ENCODE measurements around the gene MIGA2.
"Not testable (repeated sequence)": the region's sequence is repeated elsewhere in the genome, so short reads cannot be mapped to it uniquely, and the experiment has no call there.

The MIGA2 gene

DNA sequence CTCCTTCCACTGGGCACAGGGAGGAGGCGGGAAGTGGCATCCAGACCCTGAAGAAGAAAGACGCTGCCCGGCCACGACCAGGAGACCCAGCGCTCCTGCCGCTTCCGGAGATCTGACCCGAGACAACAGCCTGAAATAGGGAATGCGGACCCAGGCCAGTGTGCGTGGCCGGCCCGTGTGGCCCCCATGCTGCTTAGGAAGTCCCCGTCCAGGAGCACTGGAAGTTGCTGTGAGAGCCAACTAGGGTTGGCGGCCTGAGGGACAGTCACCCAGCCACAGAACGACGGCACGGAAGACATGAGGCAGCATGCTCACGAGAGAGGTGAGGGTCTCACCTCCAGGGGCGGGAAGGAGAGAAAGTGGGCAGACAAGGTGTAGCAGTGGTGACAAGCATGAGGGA, 25.3 kb upstream of the MIGA2 start:
- no peak for DNase-seq (ENCODE audit: low read depth)

DNA sequence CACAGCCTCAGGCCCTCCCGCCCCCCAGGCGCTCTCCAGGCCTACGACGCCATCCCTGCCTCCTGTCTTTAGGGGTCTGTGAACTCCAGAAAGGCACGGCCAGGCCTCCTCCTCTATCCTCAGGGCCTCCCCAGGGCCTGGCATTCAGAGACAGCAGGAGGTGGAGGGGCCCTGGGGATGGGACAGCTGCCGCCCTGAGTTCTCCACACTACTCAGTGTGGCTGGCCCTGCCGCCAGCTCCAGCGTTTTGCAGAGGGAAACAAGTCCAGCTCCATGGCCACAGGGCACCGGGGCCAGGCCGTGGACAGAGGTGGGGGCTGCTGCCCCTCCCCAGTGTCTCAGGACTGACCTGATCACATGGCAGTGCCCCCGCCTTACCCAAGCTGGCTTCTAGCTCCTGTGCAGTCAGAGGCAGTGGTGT, 24.7 kb upstream of the MIGA2 start:
- no peak for DNase-seq (ENCODE audit: low read depth)

DNA sequence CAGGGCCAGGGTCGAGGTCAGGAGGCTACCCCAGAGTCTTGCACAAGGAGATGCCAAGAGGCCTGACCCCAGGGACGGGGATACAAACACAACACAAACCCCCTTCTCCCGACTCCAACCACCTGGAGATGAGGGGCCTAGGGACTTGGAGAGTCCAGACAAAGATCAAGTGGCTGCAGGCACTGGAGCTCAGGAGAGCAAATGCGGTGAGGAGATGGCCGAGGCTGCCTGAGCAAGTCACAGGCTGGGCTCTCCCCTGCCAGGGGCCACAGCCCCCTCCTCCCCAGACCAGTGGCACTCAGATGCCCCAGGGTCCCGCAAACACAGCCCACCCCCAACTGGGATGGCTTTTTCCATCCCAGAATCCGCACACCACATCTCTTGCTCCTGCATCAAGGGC, 24.1 kb upstream of the MIGA2 start:
- DNase-seq (ENCODE audit: low read depth): no peak

DNA sequence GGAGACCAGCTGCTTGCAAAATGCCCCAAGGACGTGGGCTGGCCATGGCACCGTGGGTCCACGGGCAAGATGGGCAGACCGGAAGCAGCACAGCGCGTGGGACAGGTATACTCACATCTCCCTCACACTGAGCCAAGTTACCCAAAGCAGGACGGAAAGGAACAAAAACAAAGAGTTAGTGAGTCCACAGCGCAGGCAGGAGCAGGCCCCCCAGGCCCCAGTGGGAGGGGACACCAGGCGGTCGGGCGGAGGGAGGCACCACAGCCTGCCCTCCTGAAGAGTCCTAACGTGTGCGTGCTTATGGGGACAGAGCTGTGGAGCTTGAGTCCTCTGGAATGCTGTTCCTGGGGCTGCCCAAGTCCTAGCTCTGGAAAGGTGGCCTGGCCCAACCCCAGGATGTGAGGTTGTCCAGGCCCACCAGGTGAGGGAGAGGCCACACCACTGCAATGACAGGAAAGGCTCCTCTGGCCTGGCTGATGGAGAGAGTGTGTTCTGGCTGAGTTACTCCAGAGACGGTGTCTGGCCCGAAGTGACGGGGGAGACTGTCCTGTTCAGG, 23.5 kb upstream of the MIGA2 start:
- no peak for DNase-seq (ENCODE audit: low read depth)

GRCh38 chr9:129013674-129014073, 22.8 kb upstream of the MIGA2 start:
- no peak for DNase-seq (ENCODE audit: low read depth)

GRCh38 chr9:129014124-129014523, 22.3 kb upstream of the MIGA2 start:
- DNase-seq (ENCODE audit: low read depth): no peak

DNA sequence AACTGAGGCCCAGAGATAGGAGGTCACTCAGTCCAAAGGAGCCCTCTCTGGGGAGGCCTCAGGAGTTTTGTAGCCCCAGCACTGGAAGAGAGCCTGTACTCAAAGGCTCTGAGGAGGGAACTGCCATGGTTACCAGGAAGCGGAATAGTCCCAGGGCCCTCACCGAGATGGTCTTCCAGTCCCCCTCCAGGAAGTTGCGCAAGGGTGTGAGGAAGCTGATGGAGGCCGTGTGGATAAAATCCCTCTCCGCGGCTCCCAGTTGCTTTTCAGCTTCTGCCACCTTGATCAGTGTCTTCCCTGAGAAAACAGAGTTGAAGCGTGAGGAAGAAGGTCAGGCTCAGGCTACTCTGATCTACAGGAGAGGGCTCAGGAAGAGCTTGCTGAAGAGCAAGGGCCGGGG, 21.8 kb upstream of the MIGA2 start:
- no peak for DNase-seq (ENCODE audit: low read depth)

DNA sequence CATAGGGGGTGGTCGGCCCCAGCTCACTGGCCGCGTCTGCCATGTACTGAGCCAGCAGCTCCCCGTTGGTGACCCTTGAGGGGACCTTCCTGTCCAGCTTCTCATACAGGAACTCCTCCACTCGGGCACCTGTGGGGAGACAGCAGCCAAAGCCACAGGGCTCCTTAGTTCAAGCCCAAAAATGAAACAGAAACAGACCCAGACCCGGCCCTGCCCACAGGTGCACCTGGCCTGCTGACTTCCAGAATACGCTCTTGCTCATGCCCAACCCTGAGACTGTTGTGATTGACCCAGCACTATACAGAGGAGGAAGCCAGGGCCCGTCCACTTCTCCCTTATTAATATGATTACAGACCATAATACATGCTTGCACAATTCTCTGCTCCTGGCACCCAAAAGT, 15.3 kb upstream of the MIGA2 start:
- DNase-seq (ENCODE audit: low read depth): no peak

DNA sequence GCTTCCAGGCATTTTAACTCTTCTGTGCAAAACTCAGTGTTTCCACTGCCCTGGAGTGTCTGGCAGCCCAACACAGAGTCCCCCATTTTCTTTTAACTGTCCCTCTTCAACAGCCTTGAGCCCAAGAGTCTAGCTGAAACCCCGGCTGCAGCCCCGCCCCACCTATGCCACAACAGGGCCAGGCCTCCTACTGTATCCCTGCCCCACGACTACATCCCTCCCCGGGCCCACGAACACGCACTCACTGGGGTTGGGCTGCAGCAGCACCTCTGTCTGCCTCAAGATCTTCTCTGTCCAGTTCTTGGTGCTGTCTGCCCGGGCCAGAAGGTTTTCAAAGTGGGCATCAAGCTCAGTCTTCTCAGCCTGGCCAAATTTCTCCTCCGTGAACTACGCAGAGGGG, 14.4 kb upstream of the MIGA2 start:
- no peak for DNase-seq (ENCODE audit: low read depth)

DNA sequence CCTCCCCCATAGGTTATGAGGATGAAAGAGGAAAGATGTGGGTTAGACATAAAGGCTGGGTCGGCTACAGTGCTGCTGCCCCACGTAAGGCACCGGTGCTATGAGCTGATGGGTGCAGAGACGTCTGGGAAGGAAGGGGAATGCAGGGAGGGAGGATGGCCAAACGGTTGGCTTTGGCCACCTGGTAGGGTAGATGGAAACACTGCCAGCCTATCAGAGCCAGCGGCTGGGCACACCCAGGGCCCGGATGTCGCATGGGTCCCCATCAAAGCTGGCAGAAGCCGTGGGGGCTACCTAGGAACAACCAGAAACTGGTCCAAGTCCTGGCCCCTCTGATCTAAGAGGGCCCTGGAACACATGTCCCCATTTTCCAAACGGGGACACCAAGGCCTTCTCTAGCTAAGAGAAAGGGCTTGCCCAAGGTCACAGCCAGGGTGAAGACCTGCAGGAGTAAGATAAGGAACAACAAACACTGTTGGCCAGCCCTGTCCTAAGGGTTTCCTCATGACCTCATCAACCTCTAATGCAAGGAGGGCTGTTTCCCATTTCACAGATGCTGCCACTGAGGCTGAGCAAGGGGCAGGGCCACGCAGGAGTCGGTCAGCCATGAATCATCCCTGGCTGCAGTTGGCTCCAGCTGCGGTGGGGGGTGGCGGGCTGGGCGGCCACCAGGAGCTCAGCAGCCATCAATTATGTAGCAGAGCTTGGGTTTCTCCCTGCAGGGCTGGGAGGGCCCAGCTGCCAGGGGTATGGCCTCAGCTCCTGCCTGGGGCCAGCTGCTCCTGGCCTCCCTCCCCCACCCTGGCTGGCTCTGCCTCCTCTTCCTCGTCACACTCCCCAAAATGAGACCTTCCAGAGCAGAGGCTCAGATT, 13.2 kb upstream of the MIGA2 start:
- no peak for DNase-seq (ENCODE audit: low read depth)

GRCh38 chr9:129023908-129024233, 12.6 kb upstream of the MIGA2 start:
- DNase-seq (ENCODE audit: low read depth): no peak

DNA sequence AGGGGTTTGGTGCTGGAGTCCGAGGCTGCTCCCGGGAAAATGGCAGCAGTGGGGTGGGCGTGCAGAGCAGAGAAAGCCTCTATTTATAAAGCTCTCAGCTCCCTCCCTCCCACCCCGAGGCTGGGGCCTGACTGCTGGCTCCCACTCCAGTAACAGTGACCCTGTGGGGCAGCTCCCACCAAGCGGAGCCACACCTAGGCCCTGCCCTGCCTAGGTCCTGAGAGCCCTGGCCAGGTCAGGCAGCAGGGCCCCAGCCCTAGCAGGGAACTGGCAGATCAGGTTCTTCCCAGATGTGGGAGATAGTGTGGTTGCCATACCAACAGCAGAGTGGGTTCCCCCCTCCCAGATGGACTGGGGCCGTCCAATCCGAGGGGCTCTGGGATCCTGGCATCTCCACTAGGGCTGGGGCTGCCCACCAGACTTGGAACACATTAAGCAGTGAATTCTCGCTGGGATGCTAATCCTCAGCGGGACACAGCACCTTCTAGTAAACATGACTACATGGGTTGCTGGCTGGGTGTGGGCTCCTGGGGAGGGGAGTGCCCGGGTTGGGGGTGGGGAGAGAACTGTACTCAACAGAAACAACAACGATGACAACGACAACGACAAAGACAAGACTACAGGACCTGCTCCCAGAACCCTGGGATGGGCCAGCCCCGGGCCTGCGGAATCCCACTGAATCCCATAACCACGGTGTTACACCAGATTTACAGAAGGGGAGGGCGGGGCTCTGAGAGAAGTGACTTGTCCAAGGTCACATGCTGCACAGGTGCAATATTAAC, 9.8 kb upstream of the MIGA2 start:
- DNase-seq (ENCODE audit: low read depth): no peak

DNA sequence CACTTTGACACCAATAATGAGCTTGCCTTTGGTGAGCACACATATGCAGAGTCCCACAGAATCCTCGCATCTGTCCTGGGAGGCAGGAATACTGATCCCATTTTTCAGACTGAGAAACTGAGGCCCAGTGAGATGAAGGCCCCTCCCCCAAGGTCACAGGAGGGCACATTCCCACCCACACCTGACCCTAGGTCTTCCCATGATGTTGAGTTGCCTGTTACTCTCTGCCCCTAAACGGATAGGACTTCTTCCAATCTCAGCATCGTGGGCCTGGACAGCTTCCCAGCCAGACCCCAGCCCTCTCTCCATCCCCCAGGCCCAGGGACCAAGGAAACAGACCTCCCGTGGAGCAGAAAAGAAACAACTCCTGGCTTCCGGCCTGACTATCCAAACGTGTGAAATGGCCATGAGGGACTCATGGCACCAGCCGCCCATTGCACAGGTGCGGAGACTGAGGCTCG, 9.2 kb upstream of the MIGA2 start:
- no peak for DNase-seq (ENCODE audit: low read depth)

GRCh38 chr9:129027685-129028191, 8.7 kb upstream of the MIGA2 start:
- no peak for DNase-seq (ENCODE audit: low read depth)

GRCh38 chr9:129028192-129028966, 8.0 kb upstream of the MIGA2 start, which contains the start of gene SH3GLB2:
Gene SH3GLB2 (minus strand): TSS chr9:129028331. CDS start chr9:129028154, 177 bp downstream.
- DNase-seq (ENCODE audit: low read depth): peak; percentile 60

- no peak for DNase-seq (ENCODE audit: low read depth)
Observed at GRCh38 chr9:129030191-129030590, 6.2 kb upstream of the MIGA2 start.

GRCh38 chr9:129031514-129031913, 4.9 kb upstream of the MIGA2 start:
- no peak for DNase-seq (ENCODE audit: low read depth)

GRCh38 chr9:129032541-129033159, 3.8 kb upstream of the MIGA2 start:
- no peak for DNase-seq (ENCODE audit: low read depth)

DNA sequence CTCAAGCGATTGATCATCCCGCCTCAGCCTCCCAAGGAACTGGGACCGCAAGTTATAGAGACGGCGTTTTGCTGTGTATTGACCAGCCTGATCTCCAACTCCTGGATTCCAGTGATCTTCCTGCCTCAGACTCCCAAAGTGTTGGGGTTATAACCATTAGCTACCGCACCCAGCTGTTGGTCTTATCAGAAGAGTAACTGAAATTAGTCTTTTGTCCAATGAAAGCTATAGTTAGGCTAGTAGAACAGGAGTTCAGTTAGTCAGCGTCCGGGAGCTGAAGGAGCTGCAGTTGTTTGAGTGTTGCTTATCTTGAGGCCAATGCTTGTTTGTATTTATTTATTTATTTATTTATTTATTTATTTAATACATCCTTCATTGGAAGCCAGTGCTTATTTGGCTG, 3.2 kb upstream of the MIGA2 start:
- no peak for DNase-seq (ENCODE audit: low read depth)

GRCh38 chr9:129035838-129036237, 588 bp upstream of the MIGA2 start:
- not testable (repeated sequence) for DNase-seq (ENCODE audit: low read depth)

Measured in HS-5 (cell line).